ENCODE measurements around the gene CAST.

Gene CAST

DNA sequence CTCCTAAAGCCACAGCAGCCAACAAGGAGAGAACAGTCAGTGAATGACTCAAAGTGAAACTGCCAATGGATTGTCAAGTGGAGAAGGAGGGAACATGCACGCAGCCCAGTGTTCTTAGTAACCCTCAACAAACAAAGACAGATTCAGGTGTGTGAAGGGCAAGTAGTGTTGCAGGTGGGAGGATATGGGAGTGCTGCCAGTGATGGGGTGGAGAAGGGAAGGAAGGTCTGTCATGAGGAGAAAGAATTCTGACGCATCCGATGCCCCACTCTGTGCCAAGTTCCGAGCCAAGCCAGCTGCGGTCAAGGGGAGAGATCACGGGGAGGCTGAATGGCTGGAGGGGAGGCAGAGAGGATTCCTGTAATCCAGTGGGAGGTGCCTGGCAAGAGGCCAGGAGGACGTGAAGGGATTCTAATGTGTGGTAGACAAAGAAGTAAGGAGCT lies 56.5 kb downstream of the CAST start:
- FAIRE-seq, result no peak
- DNase-seq (ENCODE audit: insufficient read length, low spot score), result no peak
- TF ChIP-seq, protein P1, sequence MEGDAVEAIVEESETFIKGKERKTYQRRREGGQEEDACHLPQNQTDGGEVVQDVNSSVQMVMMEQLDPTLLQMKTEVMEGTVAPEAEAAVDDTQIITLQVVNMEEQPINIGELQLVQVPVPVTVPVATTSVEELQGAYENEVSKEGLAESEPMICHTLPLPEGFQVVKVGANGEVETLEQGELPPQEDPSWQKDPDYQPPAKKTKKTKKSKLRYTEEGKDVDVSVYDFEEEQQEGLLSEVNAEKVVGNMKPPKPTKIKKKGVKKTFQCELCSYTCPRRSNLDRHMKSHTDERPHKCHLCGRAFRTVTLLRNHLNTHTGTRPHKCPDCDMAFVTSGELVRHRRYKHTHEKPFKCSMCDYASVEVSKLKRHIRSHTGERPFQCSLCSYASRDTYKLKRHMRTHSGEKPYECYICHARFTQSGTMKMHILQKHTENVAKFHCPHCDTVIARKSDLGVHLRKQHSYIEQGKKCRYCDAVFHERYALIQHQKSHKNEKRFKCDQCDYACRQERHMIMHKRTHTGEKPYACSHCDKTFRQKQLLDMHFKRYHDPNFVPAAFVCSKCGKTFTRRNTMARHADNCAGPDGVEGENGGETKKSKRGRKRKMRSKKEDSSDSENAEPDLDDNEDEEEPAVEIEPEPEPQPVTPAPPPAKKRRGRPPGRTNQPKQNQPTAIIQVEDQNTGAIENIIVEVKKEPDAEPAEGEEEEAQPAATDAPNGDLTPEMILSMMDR (IDR thresholded peaks at IDR 0.05; ENCODE audit: insufficient read depth, missing control alignments), result no peak

DNA sequence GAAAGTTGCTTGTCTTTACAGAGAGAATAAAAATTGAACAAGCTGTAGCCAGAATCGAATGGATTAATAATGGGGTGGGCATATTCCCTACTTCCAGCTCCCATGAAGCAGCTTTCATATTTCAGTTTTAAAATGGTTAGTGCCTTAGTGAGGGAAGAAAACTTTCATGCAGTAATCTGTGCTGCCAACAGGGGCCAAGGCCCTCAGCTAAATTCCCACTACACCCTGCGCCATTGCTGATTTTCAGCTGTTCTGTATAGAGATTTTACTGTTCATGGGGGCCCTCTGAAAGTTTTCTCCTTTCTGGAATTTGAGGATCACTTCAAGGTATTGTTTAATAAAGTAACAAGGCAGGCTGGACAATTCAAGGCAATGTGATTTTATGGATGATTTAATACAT lies 58.2 kb downstream of the CAST start:
- no peak for DNase-seq (ENCODE audit: insufficient read length, low spot score)
- FAIRE-seq, result no peak
- TF ChIP-seq, protein P1 (IDR thresholded peaks at IDR 0.05; ENCODE audit: insufficient read depth, missing control alignments), result no peak

DNA sequence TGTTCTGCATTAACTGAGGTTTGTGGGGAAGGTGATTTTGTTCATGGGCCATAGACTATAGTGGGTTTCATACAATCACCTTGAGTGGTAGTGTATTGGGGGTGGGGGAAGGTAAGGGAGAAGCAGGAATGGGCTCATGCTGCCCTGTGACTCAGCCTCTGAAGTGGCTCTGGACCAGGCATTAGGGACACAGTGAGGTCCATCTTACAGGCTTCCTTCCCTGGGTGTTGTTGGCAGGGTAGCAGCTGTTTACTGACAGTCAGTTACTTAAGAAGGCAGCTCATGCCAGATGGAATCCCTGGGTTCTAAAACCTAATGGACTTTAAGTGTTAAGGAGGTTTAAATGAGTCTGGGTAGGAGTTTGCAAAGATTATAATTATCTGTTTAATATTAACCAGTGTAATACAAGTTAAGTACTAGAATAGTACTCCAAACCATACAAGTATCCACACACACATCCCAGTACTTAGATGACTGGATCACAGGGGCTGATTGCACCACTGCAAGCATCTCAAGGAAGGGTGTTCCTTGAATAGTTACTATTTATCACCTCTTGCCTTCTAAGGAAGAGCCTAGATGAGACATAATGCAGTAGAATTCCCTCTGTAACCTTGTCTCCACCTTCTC lies 59.3 kb downstream of the CAST start:
- TF ChIP-seq, protein P1 (IDR thresholded peaks at IDR 0.05; ENCODE audit: insufficient read depth, missing control alignments), result no peak
- peak; percentile 94 for FAIRE-seq
- no peak for DNase-seq (ENCODE audit: insufficient read length, low spot score)

DNA sequence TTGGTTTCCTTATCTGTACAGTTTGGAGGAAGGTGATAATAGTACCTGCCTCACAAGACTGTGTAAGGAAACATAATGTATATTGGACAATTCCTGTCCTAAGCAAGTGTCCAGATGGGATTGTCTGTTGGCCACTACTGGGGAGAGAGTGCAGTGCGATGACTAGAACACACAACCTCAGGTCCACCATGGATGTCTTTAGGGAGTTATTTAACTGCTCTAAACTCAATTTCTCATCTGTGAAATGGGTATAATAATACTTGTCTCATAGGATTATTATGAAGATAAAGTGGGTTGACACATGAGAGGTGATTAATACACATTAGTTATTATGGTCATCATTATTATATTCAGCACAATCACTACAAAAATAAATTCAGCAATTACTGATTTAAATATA lies 63.1 kb downstream of the CAST start:
- no peak for DNase-seq (ENCODE audit: insufficient read length, low spot score)
- TF ChIP-seq, protein P1 (IDR thresholded peaks at IDR 0.05; ENCODE audit: insufficient read depth, missing control alignments), result no peak
- peak; percentile 53 for FAIRE-seq

DNA sequence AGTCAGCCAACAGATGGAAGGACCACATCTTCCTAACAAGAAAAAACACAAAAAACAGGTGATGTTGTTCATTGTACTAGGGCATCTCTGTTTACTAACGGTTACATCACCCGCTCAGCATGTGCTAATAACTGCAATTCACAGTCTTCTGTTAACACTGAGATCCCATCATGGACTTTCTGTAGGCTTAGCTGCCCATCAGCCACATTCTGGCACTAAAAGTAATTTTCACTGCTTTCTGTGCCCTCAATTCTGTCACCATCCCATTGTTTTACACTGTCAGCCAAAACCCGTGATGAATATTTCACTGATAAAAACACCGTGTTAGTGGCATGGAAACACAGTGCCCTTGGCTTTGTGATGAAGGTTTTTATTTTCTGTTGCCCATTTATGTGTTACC lies 64.6 kb downstream of the CAST start:
- TF ChIP-seq, protein P1 (IDR thresholded peaks at IDR 0.05; ENCODE audit: insufficient read depth, missing control alignments), result no peak
- FAIRE-seq (no peak), DNase-seq (ENCODE audit: insufficient read length, low spot score) (no peak)

DNA sequence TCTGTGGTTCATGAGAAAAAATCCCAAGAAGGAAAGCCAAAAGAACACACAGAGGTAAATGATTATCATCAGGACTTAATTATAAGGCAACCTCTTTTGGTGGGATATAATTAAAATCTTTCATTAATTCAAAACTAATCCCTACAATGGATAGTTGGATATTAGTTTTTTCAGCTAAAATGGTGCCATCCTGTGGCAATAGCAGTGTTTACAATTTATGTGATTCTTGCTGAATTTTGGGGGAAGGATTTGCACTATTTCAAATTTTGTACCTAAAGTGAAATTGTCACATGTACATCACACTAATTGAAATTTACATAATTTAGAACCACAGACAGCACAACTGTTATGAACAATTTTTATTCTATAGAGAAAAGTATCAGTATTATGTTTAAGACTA lies 67.0 kb downstream of the CAST start:
- no peak for DNase-seq (ENCODE audit: insufficient read length, low spot score)
- FAIRE-seq, result no peak

DNA sequence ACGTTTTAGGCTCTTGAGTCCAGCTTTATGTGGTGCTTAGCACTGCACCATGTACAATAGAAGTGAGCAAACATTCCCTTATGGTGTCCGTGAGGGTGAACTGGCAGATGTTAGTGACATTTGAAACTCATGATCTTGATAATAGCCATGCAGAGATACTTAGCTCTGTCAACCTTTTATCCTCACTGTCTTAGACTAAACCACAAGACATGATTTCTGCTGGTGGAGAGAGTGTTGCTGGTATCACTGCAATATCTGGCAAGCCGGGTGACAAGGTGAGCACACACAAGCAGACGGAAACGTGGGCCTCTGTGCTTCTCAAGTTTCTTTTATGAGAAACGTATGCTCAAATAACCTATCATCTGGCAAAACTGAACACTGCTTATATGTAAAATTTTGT lies 68.4 kb downstream of the CAST start:
- no peak for FAIRE-seq
- DNase-seq (ENCODE audit: insufficient read length, low spot score), result no peak
- TF ChIP-seq, protein P1 (IDR thresholded peaks at IDR 0.05; ENCODE audit: insufficient read depth, missing control alignments), result no peak

More for the DNA sequence above, 67.0 kb downstream of the CAST start:
- TF ChIP-seq, protein P1 (IDR thresholded peaks at IDR 0.05; ENCODE audit: insufficient read depth, missing control alignments), result peak; percentile 53
